ENCODE results near the gene PBRM1. TPM values are rescaled to one million over a fixed set of nuclear protein-coding genes. Genes with fewer than 3 reads are reported as not detected.
A peak's percentile ranks its signal among the peaks of the same experiment; 100 is the strongest.

The PBRM1 gene
- total and polyA plus RNA-seq, 2 of the 8 experiments (the other 6 are each of a cell fraction or from before 2014, with no cell fraction given), result 19.3 to 65.8 TPM

DNA sequence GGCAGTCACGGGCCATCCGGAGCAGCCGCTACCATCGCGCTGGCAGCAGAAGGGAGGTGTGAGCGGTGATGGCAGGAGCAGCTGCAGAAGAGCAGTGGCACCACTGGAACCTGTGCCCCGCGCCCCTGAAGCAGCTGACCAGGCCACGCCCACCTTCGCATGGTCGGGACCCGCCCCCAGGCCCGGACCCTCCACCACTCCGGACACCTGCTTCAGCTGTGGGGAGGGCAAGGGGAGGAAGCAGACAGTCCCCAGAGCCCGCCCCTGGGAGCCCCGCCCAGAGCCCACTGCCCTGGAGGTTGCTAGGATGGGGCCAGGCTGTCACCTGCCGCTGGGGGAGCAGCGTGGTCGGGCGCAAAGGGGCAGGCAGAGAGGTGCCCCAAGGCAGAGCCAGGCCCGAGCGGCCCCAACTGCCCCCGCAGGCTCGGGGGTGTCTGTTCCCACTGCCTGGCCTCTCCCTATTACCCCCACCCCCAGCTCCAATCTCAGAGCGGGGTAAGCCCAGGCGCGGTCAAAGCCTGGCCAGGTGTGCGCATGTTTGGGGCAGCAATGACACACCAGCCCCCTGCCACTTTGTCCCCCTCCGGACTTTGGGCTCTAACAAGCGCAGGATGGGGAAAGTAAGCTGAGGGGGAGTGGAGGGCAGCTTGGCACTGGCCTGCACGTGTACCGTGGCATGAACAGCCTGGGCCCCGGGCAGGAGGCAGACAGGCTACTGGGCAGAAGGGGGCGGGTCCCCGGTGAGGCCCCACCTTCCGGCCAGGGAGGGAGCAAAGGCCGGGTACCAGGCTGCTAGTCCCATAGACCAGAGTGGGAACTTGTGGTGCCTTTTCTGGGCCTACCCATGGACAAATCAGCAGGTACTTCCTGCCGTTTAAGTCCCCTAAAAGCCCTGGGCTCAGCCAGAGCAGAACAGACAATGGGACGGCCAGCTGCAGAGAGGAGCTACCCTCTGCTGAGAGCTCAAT lies 28.9 kb upstream of the PBRM1 start (continued):
- TF ChIP-seq SIRT6 (IDR thresholded peaks at IDR 0.05; ENCODE audit: low read length) (no peak), BACH1 (IDR thresholded peaks at IDR 0.05; ENCODE audit: low read length) (no peak), SAP30 (IDR thresholded peaks at IDR 0.05; ENCODE audit: insufficient read depth, insufficient replicate concordance, low read length) (peak; percentile 90), POLR2A (IDR thresholded peaks at IDR 0.05; ENCODE audit: control extremely low read depth in 1 of 2, low read depth in 2 of 2, low read length in 2 of 2) (no peak), CTBP2 (IDR thresholded peaks at IDR 0.05; ENCODE audit: borderline replicate concordance, insufficient read depth, insufficient read length, low read length) (no peak), TAF7 (optimal IDR thresholded peaks at IDR 0.05; ENCODE audit: borderline replicate concordance, low read depth, low read length) (peak; percentile 54), GTF2F1 (IDR thresholded peaks at IDR 0.05; ENCODE audit: borderline replicate concordance, low read depth, low read length) (no peak), TAF1 (IDR thresholded peaks at IDR 0.05; ENCODE audit: low read depth, low read length) (peak; percentile 75), KDM5A (IDR thresholded peaks at IDR 0.05; ENCODE audit: low read length) (no peak), POU5F1 (IDR thresholded peaks at IDR 0.05; ENCODE audit: low read depth, low read length) (no peak), RAD21 (IDR thresholded peaks at IDR 0.05 in 1 of 2, conservative IDR thresholded peaks at IDR 0.05 in 1 of 2; ENCODE audit: low read depth in 2 of 2, low read length in 2 of 2) (no peak), ZNF274 (IDR thresholded peaks at IDR 0.05; ENCODE audit: borderline replicate concordance, extremely low read depth, low read length) (no peak), SIN3A (conservative IDR thresholded peaks at IDR 0.05 in 1 of 2, IDR thresholded peaks at IDR 0.05 in 1 of 2; ENCODE audit: low read depth in 1 of 2, low read length in 2 of 2) (peak; percentile 37 to 68; a peak in 2 of 4 replicates), RBBP5 (IDR thresholded peaks at IDR 0.05; ENCODE audit: borderline replicate concordance, low read depth, low read length) (no peak), BCL11A (IDR thresholded peaks at IDR 0.05; ENCODE audit: low read depth in 2 of 2, low read length in 2 of 2) (no peak), GABPA (IDR thresholded peaks at IDR 0.05; ENCODE audit: borderline replicate concordance, insufficient read depth, low read length) (no peak), JUN (IDR thresholded peaks at IDR 0.05; ENCODE audit: low read depth, low read length) (no peak), SP4 (IDR thresholded peaks at IDR 0.05; ENCODE audit: low read length) (0 out of 2 replicates have a peak, but pooled peaks have one; percentile 22), SP2 (IDR thresholded peaks at IDR 0.05; ENCODE audit: low read length) (no peak)
- TF ChIP-seq, protein P1, sequence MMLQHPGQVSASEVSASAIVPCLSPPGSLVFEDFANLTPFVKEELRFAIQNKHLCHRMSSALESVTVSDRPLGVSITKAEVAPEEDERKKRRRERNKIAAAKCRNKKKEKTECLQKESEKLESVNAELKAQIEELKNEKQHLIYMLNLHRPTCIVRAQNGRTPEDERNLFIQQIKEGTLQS (IDR thresholded peaks at IDR 0.05; ENCODE audit: insufficient read depth, low read depth, low read length), result no peak

All from H1 (cell line).